ENCODE measurements around the gene FBXL13.
"Not testable (repeated sequence)": the region's sequence is repeated elsewhere in the genome, so short reads cannot be mapped to it uniquely, and the experiment has no call there.

The FBXL13 gene

GRCh38 chr7:103020876-103021275, 53.7 kb downstream of the FBXL13 start:
- not testable (repeated sequence) for DNase-seq

GRCh38 chr7:103018295-103018694, 56.3 kb downstream of the FBXL13 start:
- DNase-seq, result not testable (repeated sequence)

DNA sequence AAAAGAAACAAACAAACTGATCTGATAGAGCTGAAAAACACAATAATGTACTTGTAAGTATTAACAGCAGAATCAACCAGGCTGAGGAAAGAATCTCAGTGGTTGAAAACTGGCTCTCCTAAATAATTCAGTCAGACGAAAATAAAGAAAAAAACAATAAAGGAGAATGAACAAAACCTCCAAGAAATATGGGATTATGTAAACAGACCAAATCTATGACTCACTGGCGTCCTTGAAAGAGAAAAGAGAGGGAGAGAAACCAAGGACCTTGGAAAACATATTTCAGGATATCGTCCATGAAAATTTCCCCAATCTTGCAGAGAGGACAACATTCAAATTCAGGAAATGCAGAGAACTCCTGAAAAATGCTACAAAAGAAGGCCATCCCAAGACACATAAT, 62.9 kb downstream of the FBXL13 start:
- no peak for DNase-seq

- DNase-seq, result no peak
Measured at GRCh38 chr7:103010211-103010610, 64.4 kb downstream of the FBXL13 start.

DNA sequence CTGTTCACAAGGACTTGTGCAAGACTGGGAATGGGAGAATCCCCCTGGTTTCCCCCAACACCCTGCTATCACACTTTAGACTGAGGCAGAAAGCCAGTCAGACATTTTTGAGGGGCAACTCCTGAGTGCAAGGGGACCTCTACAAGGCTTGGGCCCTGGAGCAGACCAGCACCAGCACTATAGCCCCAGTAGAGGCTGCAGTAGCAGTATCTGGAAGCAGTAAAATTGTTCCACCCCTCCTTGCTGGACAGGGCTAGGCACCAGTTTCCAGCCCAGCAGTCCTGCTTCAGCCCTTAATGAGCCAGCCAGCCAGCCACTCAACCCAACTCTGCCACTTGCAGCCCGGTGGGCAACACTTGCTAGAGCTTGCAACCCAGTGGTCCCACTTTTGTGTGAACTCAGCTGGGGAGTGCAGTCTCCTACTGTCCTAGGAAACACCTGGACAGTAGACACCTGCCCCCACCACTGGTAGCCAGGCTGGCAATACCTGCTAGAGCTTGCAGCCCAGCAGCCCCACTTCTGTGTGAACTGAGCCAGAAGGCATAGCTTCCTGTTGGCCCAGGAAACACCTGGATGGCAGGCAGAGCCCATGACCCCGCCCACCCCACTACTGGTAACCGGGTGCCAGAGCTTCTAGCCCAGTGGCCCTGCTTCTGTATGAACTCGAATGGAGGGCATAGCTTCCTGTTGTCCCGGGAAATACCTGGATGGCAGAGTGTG, 65.0 kb downstream of the FBXL13 start:
- DNase-seq, result no peak

DNA sequence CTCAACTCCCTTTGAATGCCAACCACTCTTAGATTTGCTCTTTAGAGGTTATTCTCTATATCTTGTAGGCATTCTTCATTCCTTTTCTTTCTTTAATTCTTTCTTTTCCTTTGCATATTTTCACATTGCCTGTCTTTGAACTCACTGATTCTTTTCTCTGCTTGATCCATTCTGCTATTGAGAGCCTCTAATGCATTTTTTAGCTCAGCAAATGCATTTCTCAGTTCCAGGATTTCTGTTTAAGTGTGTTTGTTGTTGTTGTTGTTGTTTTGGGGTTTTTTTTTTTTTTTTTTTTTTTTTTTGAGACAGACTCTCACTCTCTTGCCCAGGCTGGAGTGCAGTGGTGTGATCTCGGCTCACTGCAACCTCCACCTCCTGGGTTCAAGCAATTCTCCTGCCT, 71.6 kb downstream of the FBXL13 start:
- no peak for DNase-seq

DNA sequence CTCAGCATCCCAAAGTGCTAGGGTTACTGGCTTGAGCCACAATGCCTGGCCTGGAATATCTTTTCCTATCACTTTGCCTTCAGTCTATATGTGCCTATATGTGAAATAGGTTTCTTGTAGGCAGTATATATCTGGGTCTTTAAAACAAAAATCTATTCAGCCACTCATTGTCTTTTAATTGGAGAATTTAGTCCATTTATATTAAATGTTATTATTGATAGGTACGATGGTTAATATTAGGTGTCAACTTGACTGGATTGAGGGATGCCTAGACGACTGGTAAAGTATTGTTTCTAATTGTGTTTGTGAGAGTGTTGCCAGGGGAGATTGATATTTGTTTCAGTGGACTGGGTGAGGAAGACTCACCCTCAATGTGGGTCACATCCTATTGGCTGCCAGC, 73.4 kb downstream of the FBXL13 start:
- DNase-seq, result no peak

GRCh38 chr7:102996957-102997356, 77.6 kb downstream of the FBXL13 start:
- DNase-seq, result no peak

- DNase-seq, result not testable (repeated sequence)
Measured at GRCh38 chr7:102995609-102996008, 79.0 kb downstream of the FBXL13 start.

- DNase-seq, result no peak
Measured at GRCh38 chr7:102994567-102994966, 80.0 kb downstream of the FBXL13 start.

- DNase-seq, result no peak
Measured at GRCh38 chr7:102993718-102994029, 80.9 kb downstream of the FBXL13 start.

DNA sequence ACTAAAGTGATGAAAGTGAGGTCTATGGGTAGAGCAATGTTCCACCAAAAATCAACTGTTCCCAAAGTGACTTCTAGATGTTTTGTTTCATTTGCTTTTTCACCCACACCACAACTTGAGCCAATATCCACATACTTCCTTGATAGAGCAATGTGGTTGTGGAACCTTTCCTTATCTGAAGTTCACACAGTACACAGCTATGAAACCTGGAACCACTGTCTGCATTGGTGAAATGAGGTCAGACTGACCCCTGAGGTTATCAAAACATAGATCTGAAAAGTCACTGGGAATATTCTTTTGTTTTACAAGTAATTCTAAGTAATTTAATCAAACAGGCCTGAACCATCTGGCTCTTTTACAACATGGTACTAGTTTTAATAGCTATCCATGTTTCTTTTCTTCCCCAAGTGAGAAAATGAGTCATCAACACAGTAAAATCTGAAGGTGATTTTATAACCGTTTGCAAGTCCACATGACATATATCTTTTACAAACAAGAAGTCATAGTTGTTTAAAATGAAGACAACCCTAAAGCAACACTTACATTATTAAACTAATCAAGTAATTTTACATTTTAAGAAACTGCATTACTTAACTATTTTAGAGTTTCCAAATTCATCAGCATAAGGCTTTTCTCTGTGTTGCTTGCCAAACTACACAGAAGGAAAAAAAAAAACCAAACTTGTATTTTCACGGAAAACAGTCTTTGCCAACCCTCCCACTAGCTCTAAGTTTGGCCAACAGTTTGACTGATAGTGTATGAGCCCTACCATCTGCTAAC, 81.5 kb downstream of the FBXL13 start:
- peak; percentile 18 to 60 (median 44) for DNase-seq

DNA sequence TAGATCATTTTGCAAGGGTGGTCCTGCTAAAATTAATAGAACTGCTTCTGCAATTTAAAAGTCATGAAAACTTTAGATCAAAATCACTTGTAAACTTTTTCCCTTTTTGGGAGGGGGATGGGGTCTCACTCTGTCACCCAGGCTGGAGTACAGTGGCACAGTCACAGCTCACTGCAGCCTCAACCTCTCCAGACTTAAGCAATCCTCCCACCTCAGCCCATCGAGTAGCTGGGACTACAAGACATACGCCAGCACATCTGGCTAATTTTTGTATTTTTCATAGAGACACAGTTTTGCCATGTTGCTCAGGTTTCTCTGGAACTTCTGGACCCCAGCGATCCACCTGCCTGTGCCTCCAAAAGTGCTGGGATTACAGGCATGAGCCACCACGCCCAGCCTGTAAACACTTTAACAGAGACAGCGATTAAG, 82.1 kb downstream of the FBXL13 start:
- DNase-seq, result no peak

GRCh38 chr7:102991540-102992214, 82.9 kb downstream of the FBXL13 start:
- DNase-seq, result peak in 3 of 4 experiments; percentile 46 to 58 (median 48)

DNA sequence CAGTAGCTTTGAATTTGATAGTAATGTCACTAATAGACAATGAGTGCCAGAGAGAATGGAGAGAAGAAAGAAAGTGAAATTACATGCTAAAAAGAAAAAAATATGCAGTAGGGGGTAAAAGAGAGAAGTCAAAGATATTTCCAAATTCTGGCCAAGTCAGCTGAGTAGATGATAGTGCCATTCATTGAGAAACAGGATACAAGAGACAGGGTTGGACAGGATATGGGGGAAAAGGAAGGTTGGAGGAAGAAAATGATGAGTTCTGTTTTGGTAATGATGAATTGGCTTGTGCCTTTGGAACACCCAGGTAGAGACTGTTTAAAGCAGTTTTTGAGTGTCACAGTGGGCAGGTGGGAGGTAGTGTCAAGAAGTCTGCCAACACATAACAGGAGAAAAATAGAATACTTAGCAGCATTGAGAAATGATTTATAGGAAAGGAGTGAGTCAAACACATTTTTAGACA, 83.5 kb downstream of the FBXL13 start:
- DNase-seq, result peak in 3 of 4 experiments; percentile 31 to 68 (median 62)

GRCh38 chr7:102990642-102991041, 84.0 kb downstream of the FBXL13 start:
- no peak for DNase-seq

DNA sequence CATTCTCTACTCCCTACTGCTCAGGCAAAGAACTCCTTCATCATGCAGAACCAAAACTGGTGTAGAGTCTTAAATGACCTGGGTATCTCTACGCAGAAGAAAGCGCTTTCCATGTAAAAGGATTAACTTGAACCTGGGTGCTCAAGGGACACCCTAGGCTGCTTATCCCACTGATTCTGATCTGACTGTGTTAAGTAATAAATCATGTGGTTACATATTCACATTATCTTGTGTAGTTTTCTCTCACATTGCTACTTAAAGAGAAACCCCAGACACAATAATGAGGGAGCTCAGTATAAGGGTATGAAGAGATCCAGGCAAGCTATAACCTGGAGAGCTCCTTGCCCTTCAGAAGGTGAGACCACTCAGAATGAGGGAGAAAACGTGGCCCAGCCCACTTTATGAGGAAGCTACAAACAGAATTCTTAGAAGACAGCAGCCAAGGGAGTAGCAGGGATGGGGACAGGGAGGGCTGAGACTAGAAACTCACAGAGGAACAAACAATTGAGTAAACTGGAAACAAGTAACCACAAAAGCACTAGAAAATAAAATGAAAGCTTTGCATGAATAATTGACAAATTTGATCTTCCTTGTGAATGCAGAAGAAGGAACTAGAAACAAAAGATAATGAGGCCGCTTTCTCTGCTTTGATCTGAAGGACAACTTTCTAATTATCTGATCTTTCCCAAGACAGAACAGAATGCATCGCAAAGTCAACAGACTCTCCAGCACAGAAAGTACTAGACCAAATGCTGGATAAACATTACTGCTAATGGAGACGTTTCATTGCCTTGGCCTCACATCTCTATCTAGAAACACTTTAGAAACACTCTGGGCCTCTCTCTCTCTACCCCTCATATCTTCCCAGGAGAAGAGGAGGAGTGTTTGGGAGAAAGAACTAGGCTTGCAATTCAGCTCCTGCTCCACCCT, 85.7 kb downstream of the FBXL13 start:
- DNase-seq, result peak; percentile 19 to 60 (median 50)

DNA sequence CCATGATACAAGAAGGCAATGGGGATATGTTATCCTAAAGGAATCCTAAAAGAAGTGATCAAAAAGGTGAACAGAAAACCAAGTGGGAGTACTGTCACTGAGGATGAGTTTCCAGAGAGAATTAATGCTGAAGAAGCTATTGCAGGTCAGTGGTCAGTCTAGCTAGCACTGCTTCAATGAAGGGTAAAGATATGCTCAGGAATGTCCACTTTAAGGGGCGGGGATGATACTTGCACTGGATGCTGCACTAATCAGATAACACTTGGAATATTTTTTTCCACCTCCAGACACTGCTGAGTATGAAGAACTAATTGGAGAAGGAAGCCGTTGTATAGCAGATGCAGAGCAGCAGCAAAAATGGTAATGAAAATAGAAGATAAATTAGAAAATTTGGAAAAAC, 86.5 kb downstream of the FBXL13 start:
- DNase-seq, result no peak

DNA sequence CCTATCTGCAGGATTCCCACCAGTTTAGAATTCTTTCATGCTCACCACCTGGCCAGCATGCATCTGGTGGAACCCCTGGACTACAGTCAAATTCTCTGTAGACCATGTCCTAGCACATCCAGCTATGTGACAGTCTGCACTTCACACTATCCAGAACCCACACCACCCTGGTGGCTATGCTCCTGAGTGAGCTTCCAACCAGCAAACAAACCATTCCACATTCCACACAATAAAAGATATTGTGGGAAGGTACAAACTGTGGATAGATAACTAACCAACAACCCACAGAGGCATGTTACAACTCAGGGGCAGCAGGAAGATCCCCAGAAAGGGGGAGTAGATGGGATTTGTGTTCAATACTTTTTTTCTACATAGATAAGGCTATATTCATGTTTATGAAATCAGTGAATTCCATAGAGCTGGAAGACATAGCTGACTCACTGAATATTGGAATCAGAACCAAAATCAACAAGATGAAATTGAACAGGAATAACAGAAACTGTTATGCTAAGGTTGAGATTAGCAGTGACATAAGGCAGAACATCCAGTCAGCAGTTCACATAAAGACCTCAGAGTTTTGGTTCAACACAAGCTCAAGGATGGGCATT, 89.3 kb downstream of the FBXL13 start:
- DNase-seq, result no peak

DNA sequence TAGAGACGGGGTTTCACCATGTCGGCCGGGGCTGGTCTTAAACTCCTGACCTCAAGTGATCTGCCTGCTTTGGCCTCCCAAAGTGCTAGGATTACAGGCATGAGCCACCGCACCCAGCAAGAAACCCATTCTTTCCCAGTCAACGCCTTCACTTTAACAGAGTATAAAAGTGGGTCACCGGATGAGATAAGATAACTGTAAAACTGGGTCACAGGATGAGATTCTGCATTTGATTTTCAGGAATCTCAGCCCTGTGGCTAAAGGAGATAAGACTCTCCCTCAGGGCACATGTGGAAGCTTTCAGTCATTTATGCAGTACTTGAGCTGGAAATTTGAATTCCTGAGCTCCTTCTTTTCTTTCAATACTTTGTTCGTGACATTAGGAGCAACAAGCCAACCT, 91.0 kb downstream of the FBXL13 start:
- DNase-seq, result no peak

- DNase-seq, result no peak
Measured at GRCh38 chr7:102982235-102982634, 92.4 kb downstream of the FBXL13 start.

GRCh38 chr7:102981451-102981850, 93.1 kb downstream of the FBXL13 start:
- no peak for DNase-seq
